ENCODE results near the gene PGAM4.
A peak's percentile ranks its signal among the peaks of the same experiment; 100 is the strongest.
"Not testable (repeated sequence)": the region's sequence is repeated elsewhere in the genome, so short reads cannot be mapped to it uniquely, and the experiment has no call there.

PGAM4 gene

DNA sequence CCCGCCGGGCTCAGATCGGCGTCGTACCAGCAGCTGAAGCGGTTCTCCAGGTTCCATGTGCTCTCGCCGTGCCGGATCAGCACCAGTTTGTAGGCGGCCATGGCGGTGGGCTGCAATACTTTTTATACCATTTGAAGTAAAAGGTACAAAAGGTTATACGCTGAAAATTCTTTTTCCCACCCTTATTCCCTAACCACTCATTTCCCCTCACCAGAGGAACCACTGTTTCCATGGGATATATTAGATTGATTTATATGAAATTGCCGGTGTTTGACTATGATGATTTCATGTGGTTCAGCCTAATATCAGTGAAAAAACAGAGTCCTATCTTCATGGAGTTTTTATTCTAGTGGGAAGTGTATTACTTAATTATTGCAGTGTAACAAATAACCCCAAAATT, at the start of gene PGAM4:
PGAM4 (minus strand) TSS at position 101 of the 400 bp plus-strand sequence; CDS start at position 101, 0 bp downstream.
- in situ Hi-C loops (cut with MboI; ENCODE audit: low pct_unique_long_range_greater_than_20kb, low sequenced_read_pairs) = no loop called here
- no peak for DNase-seq

- DNase-seq = no peak
These were observed 42.4 kb upstream of the PGAM4 start for GRCh38 chrX:78011846-78012245.

GRCh38 chrX:77979870-77980269, 10.4 kb upstream of the PGAM4 start:
- DNase-seq = no peak
- in situ Hi-C loops (cut with MboI; ENCODE audit: low pct_unique_long_range_greater_than_20kb, low sequenced_read_pairs) = no loop called here

More at GRCh38 chrX:78011846-78012245, 42.4 kb upstream of the PGAM4 start:
- in situ Hi-C loops (cut with MboI; ENCODE audit: low pct_unique_long_range_greater_than_20kb, low sequenced_read_pairs) = no loop called here

- no peak for DNase-seq
- in situ Hi-C loops (cut with MboI; ENCODE audit: low pct_unique_long_range_greater_than_20kb, low sequenced_read_pairs) = no loop called here
These were observed 8.1 kb upstream of the PGAM4 start for GRCh38 chrX:77977518-77977917.

DNA sequence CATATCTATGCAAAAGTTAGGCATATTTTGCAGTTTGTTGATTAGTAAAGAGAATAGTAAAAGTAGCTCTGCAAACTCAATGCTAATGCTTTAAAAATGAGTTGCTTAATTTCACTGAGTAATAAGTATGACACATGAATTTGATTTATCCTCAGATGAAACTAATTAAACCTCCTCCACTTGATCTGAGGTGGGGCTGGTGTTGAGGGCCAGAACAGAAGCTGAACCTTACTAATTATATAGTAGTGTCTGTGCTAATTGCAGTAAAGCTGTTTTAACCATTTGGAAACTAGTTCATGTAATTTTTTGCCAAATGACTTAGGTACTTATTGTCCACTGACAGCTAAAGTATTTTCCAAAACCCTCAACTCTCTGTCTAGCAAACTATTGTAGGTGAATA, 7.7 kb upstream of the PGAM4 start:
- DNase-seq = no peak
- in situ Hi-C loops (cut with MboI; ENCODE audit: low pct_unique_long_range_greater_than_20kb, low sequenced_read_pairs) = no loop called here

- DNase-seq = no peak
- in situ Hi-C loops (cut with MboI; ENCODE audit: low pct_unique_long_range_greater_than_20kb, low sequenced_read_pairs) = no loop called here
These were observed 6.3 kb upstream of the PGAM4 start for GRCh38 chrX:77975755-77976154.

GRCh38 chrX:77967631-77968030, 1.8 kb downstream of the PGAM4 start:
- in situ Hi-C loops (cut with MboI; ENCODE audit: low pct_unique_long_range_greater_than_20kb, low sequenced_read_pairs) = no loop called here

GRCh38 chrX:77966361-77966760, 3.1 kb downstream of the PGAM4 start:
- DNase-seq = no peak
- in situ Hi-C loops (cut with MboI; ENCODE audit: low pct_unique_long_range_greater_than_20kb, low sequenced_read_pairs) = no loop called here

More at GRCh38 chrX:77967631-77968030, 1.8 kb downstream of the PGAM4 start:
- no peak for DNase-seq

DNA sequence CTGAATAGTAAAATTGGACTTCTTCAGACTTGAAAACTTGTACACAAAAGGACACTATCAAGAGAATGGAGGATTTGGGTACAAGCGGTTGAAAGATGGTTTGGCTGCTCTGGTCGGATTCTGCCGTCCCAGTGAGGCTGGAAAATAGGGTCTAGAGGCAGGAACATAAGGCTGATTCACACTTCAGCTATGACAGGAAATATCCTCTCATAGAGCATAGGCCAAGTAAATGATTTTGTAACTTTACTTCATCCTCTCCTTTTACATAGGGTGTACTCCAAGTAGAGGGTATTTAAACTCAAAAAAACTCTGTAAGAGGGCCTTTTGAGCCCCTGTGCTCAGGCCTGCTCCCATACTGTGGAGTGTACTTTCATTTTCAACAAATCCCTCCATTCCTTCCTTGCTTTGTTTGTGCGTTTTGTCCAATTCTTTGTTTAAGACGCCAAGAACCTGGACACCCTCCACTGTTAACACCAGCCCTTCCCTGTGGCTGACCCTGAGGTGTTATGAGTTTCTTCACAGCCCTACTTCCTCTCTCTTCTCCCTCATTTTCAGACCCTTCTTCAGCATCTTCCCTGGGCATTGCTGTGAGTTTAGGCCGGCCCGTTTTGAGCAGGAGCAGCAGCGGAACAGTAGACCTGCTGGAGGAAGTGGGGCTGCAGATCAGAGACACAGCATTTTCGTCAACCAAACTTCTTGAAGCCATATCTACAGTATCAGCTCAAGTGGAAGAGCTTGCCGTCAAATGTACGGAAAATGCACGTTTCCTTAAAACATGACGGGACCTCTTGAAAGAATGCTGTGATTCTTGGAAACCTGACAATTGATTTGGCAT, 7.2 kb downstream of the PGAM4 start:
- in situ Hi-C loops (cut with MboI; ENCODE audit: low pct_unique_long_range_greater_than_20kb, low sequenced_read_pairs) = no loop called here

DNA sequence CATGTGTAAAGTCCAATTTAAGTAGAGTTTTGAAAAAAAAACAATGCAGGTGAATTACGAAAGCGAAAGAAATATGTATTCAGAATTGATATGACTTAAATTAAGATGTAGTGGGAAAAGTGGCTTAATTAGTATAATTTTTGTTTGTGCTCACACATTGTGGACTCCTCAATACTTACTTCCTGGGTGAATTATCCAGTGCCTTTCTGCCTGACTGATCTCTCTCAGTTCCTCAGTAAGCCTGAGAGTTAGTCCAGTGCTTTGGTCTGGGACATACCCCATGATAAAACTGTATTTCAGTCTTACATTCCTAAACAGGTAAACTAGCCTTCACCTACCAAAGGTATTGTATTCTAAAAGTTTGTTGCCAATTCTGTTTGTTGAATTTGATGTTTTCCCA, 8.4 kb downstream of the PGAM4 start:
- no peak for DNase-seq
- in situ Hi-C loops (cut with MboI; ENCODE audit: low pct_unique_long_range_greater_than_20kb, low sequenced_read_pairs) = no loop called here

More for the DNA sequence above, 7.2 kb downstream of the PGAM4 start:
- no peak for DNase-seq

- in situ Hi-C loops (cut with MboI; ENCODE audit: low pct_unique_long_range_greater_than_20kb, low sequenced_read_pairs) = no loop called here
- DNase-seq = no peak
These were observed 8.9 kb downstream of the PGAM4 start for GRCh38 chrX:77960567-77960966.

- DNase-seq = no peak
- in situ Hi-C loops (cut with MboI; ENCODE audit: low pct_unique_long_range_greater_than_20kb, low sequenced_read_pairs) = no loop called here
These were observed 15.7 kb downstream of the PGAM4 start for GRCh38 chrX:77953708-77954107.

DNA sequence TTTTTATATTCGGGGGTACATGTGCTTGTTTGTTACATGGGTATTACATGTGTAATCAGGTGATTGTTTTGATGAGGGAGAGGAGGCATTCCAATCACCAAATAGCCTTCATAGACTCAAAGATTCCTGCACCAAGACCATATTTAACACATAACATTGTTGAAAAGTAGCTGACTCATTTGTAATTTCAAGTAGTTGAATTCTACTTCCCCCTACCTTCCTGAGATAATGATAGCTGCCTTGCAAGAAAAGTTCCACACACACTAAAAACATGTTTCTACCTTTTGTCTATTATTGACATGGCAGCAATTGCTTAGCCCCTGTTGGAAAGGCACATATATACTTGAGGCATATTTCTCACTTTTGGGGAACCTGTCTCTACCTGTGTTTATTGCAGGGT, 16.1 kb downstream of the PGAM4 start:
- DNase-seq = peak; percentile 40
- in situ Hi-C loops (cut with MboI; ENCODE audit: low pct_unique_long_range_greater_than_20kb, low sequenced_read_pairs) = no loop called here

DNA sequence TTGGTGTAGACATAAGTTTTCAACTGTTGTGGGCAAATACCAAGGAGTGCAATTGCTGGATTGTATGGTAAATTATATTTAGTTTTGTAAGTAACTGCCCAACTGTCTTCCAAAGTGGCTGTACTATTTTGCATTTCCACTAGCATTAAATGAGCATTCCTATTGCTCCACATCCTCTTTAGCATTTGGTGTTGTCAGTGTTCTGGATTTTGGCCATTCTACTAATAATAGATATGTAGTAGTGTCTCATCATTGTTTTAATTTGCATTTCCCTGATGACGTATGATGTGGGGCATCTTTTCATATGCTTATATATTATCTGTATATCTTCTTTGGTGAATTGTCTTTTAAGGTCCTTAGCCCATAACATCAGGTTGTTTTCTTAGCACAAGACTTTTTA, 17.3 kb downstream of the PGAM4 start:
- in situ Hi-C loops (cut with MboI; ENCODE audit: low pct_unique_long_range_greater_than_20kb, low sequenced_read_pairs) = no loop called here
- no peak for DNase-seq

- no peak for DNase-seq
These were observed 19.6 kb downstream of the PGAM4 start for GRCh38 chrX:77949840-77950239.

DNA sequence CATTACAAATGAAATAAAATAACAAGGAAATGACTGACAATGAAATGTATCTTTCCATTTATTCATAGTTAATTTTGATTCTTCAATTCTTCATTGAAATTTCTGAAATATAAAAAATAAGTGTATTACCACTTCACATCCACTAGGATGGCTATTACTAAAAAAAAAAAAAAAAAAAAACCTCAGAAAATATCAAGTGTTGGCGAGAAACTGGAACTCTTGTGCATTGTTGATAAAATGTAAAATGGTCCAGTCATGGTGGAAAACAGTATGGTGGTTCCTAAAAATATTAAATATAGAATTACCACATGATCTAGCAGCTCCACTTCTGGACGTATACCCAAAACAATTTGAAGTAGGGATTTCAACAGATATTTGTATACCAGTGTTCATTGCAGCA, 22.9 kb downstream of the PGAM4 start:
- DNase-seq = no peak
- in situ Hi-C loops (cut with MboI; ENCODE audit: low pct_unique_long_range_greater_than_20kb, low sequenced_read_pairs) = no loop called here

More at GRCh38 chrX:77949840-77950239, 19.6 kb downstream of the PGAM4 start:
- in situ Hi-C loops (cut with MboI; ENCODE audit: low pct_unique_long_range_greater_than_20kb, low sequenced_read_pairs) = no loop called here

GRCh38 chrX:77945910-77946545, 23.4 kb downstream of the PGAM4 start:
- in situ Hi-C loops (cut with MboI; ENCODE audit: low pct_unique_long_range_greater_than_20kb, low sequenced_read_pairs) = no loop called here
- no peak for DNase-seq

- not testable (repeated sequence) for DNase-seq
These were observed 24.4 kb downstream of the PGAM4 start for GRCh38 chrX:77945031-77945430.

GRCh38 chrX:77938083-77938680, 31.3 kb downstream of the PGAM4 start:
- no peak for DNase-seq
- in situ Hi-C loops (cut with MboI; ENCODE audit: low pct_unique_long_range_greater_than_20kb, low sequenced_read_pairs) = no loop called here

More at GRCh38 chrX:77945031-77945430, 24.4 kb downstream of the PGAM4 start:
- in situ Hi-C loops (cut with MboI; ENCODE audit: low pct_unique_long_range_greater_than_20kb, low sequenced_read_pairs) = not testable (repeated sequence)

- in situ Hi-C loops (cut with MboI; ENCODE audit: low pct_unique_long_range_greater_than_20kb, low sequenced_read_pairs) = no loop called here
- no peak for DNase-seq
These were observed 32.1 kb downstream of the PGAM4 start for GRCh38 chrX:77937291-77937690.
